Measurements from ENCODE around the gene GRM1. TPM values are rescaled to one million over a fixed set of nuclear protein-coding genes. Genes with fewer than 3 reads are reported as not detected.

Gene GRM1
- total RNA-seq, 2 donors from 2014 or later, result not detected

DNA sequence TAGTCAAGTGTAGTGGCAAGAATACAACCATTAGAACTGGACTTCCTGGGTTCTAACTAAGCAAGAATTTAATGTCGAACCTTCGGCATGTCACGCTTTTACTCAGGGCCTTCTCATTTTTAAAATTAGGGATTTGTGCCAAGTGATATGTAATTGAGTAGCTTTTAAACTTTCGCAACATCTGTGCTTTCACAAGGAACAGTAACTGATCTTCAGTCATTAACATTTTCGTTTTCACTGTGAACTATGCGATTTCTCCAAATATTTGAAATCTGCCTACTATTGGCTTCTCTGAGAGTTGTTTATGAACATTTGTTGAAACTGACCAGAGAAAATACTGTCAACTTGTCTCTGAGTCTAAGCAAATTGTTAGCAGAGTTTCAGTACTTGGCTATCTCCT is 27.6 kb downstream of the GRM1 start:
- no peak overlapping the region for H3K4me3 Mint-ChIP-seq
- peaks cover 8% of the 10 kb centered on the region for H3K27me3 Mint-ChIP-seq (ENCODE audit: low read depth)
- H3K36me3 Mint-ChIP-seq (ENCODE audit: insufficient read depth in 2 of 2), result peaks cover 0 to 1% of the 10 kb centered on the region in 2 donors
- ATAC-seq (replicated peaks in 1 of 2) (no peak), DNase-seq (no peak)
- no peaks in the 10 kb centered on the region for H3K4me1 Mint-ChIP-seq (ENCODE audit: low read depth)
- H3K9me3 Mint-ChIP-seq, result peaks cover 0 to 2% of the 10 kb centered on the region in 2 donors
- no peak overlapping the region for H3K27ac Mint-ChIP-seq

GRCh38 chr6:146065690-146066089 is 36.8 kb downstream of the GRM1 start:
- peaks cover 0 to 1% of the 10 kb centered on the region in 2 donors for H3K36me3 Mint-ChIP-seq (ENCODE audit: insufficient read depth in 2 of 2)
- no peak overlapping the region for H3K4me3 Mint-ChIP-seq
- no peak for DNase-seq
- no peaks in the 10 kb centered on the region for H3K4me1 Mint-ChIP-seq (ENCODE audit: low read depth)
- H3K9me3 Mint-ChIP-seq, result peaks cover 2% of the 10 kb centered on the region in 2 donors
- H3K27ac Mint-ChIP-seq, result no peak overlapping the region
- no peak for ATAC-seq (replicated peaks in 1 of 2)
- H3K27me3 Mint-ChIP-seq (ENCODE audit: low read depth), result no peaks in the 10 kb centered on the region

GRCh38 chr6:146066506-146066905 is 37.6 kb downstream of the GRM1 start:
- Mint-ChIP-seq H3K4me3 (no peak overlapping the region), H3K27me3 (ENCODE audit: low read depth) (peaks cover 4% of the 10 kb centered on the region), H3K9me3 (peaks cover 0 to 2% of the 10 kb centered on the region in 2 donors), H3K27ac (no peak overlapping the region), H3K4me1 (ENCODE audit: low read depth) (no peaks in the 10 kb centered on the region), H3K36me3 (ENCODE audit: insufficient read depth in 2 of 2) (no peaks in the 10 kb centered on the region)
- DNase-seq (no peak), ATAC-seq (replicated peaks in 1 of 2) (no peak)

GRCh38 chr6:146071781-146072180 is 42.9 kb downstream of the GRM1 start:
- Mint-ChIP-seq H3K27me3 (ENCODE audit: low read depth) (peaks cover 4% of the 10 kb centered on the region), H3K4me3 (no peak overlapping the region), H3K9me3 (no peaks in the 10 kb centered on the region), H3K27ac (no peak overlapping the region), H3K36me3 (ENCODE audit: insufficient read depth in 2 of 2) (no peaks in the 10 kb centered on the region), H3K4me1 (ENCODE audit: low read depth) (no peaks in the 10 kb centered on the region)
- DNase-seq (no peak), ATAC-seq (replicated peaks in 1 of 2) (no peak)

DNA sequence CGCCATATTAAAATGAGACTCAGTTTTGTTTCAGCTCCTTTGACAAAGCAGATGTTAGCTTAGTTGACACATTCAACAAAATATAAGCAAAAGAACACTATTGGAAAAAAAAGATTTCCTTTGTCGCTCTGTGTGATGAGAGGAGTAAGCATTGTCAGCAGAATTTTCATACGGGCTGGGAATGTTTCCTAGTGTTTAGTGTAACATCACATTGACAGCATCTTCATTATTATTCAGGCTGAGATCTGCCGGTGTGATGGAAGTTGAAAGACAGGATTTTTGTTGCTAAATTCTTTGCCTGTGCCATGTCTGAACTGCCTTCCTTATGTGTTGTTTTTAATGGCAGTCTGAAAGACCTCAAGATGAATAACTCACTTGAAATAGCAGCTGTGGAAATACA is 49.1 kb downstream of the GRM1 start:
- H3K27ac Mint-ChIP-seq, result no peak overlapping the region
- H3K4me3 Mint-ChIP-seq, result no peak overlapping the region
- no peaks in the 10 kb centered on the region for H3K27me3 Mint-ChIP-seq (ENCODE audit: low read depth)
- H3K4me1 Mint-ChIP-seq (ENCODE audit: low read depth), result no peaks in the 10 kb centered on the region
- no peak for ATAC-seq (replicated peaks in 1 of 2)
- H3K36me3 Mint-ChIP-seq (ENCODE audit: insufficient read depth in 2 of 2), result no peaks in the 10 kb centered on the region
- DNase-seq, result no peak
- H3K9me3 Mint-ChIP-seq, result no peaks in the 10 kb centered on the region

DNA sequence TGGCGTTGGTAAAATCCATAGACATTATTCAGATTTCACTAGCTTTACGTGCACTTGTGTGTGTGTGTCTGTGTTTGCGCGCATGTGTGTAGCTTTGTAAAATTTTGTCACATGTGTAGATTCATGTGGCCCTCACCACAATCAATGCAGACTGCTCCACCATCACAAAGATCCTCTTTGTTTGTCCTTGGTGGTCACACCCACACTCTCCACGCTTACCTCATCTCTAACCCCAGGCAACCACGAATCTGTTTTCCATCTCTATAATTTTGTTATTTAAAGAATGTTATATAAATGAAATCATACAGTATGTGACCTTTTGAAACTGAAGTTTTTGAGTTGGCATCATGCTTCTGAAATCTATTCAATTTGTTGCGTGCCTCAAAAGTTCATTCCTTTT is 58.5 kb downstream of the GRM1 start:
- H3K4me3 Mint-ChIP-seq, result no peak overlapping the region
- H3K27me3 Mint-ChIP-seq (ENCODE audit: low read depth), result no peaks in the 10 kb centered on the region
- H3K9me3 Mint-ChIP-seq, result no peaks in the 10 kb centered on the region
- DNase-seq (no peak), ATAC-seq (replicated peaks in 1 of 2) (no peak)
- no peaks in the 10 kb centered on the region for H3K36me3 Mint-ChIP-seq (ENCODE audit: insufficient read depth in 2 of 2)
- H3K27ac Mint-ChIP-seq, result no peak overlapping the region
- no peaks in the 10 kb centered on the region for H3K4me1 Mint-ChIP-seq (ENCODE audit: low read depth)

GRCh38 chr6:146090474-146090873 is 61.6 kb downstream of the GRM1 start:
- H3K4me3 Mint-ChIP-seq, result no peak overlapping the region
- H3K27me3 Mint-ChIP-seq (ENCODE audit: low read depth), result peaks cover 6% of the 10 kb centered on the region
- H3K36me3 Mint-ChIP-seq (ENCODE audit: insufficient read depth in 2 of 2), result no peaks in the 10 kb centered on the region
- H3K4me1 Mint-ChIP-seq (ENCODE audit: low read depth), result no peaks in the 10 kb centered on the region
- DNase-seq (no peak), ATAC-seq (replicated peaks in 1 of 2) (no peak)
- H3K9me3 Mint-ChIP-seq, result no peaks in the 10 kb centered on the region
- H3K27ac Mint-ChIP-seq, result no peak overlapping the region

- no peak for ATAC-seq (replicated peaks in 1 of 2)
- Mint-ChIP-seq H3K4me3 (no peak overlapping the region), H3K4me1 (ENCODE audit: low read depth) (no peaks in the 10 kb centered on the region), H3K27me3 (ENCODE audit: low read depth) (peaks cover 6% of the 10 kb centered on the region), H3K9me3 (no peaks in the 10 kb centered on the region), H3K36me3 (ENCODE audit: insufficient read depth in 2 of 2) (no peaks in the 10 kb centered on the region), H3K27ac (no peak overlapping the region)
- no peak for DNase-seq
These were observed 64.3 kb downstream of the GRM1 start for GRCh38 chr6:146092961-146093686.

DNA sequence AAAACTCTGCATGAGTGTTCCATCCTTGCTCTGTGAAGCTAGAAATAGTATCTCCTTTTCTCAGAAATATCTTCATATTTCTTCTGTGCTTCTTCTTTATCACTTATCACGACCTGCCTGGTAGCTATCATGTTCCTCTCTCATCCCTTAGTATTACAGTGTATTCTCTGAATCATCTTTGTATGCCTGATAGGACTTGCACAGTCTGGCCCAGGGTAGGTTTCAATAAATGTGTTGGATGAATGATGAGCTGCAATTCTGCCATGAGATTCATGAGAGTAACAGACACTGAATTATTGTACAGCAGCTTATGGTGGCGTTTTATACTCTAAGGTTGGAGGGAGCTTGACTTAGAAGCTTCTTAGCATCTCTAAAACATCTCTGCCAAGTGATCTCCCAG is 66.6 kb downstream of the GRM1 start:
- Mint-ChIP-seq H3K9me3 (no peaks in the 10 kb centered on the region), H3K36me3 (ENCODE audit: insufficient read depth in 2 of 2) (no peaks in the 10 kb centered on the region), H3K4me3 (no peak overlapping the region), H3K27ac (no peak overlapping the region), H3K27me3 (ENCODE audit: low read depth) (peaks cover 6% of the 10 kb centered on the region), H3K4me1 (ENCODE audit: low read depth) (no peaks in the 10 kb centered on the region)
- DNase-seq (no peak), ATAC-seq (replicated peaks in 1 of 2) (no peak)

GRCh38 chr6:146097586-146097985 is 68.7 kb downstream of the GRM1 start:
- no peaks in the 10 kb centered on the region for H3K4me1 Mint-ChIP-seq (ENCODE audit: low read depth)
- H3K4me3 Mint-ChIP-seq, result no peak overlapping the region
- peaks cover 6% of the 10 kb centered on the region for H3K27me3 Mint-ChIP-seq (ENCODE audit: low read depth)
- H3K9me3 Mint-ChIP-seq, result no peaks in the 10 kb centered on the region
- no peak overlapping the region for H3K27ac Mint-ChIP-seq
- DNase-seq (no peak), ATAC-seq (replicated peaks in 1 of 2) (no peak)
- no peaks in the 10 kb centered on the region for H3K36me3 Mint-ChIP-seq (ENCODE audit: insufficient read depth in 2 of 2)

DNA sequence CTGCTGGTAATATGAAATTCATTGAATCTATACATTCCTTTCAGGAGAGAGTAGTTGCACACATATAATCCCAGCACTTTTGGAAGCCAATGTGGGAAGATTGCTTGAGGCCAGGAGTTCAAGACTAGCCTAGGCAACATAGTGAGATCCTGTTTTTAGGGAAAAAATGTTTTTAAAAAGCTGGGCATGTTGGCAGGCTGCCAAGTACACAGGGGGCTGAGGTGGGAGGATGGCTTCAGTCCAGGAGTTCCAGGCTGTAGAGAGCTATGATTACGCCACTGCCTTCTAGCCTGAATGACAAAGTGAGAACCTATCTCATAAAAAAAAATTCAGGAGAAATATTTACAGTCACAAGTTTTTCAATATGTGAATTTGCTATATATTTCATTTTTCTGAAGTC is 71.9 kb downstream of the GRM1 start:
- no peaks in the 10 kb centered on the region for H3K4me1 Mint-ChIP-seq (ENCODE audit: low read depth)
- DNase-seq (no peak), ATAC-seq (replicated peaks in 1 of 2) (no peak)
- H3K4me3 Mint-ChIP-seq, result no peak overlapping the region
- H3K27me3 Mint-ChIP-seq (ENCODE audit: low read depth), result peaks cover 4% of the 10 kb centered on the region
- no peak overlapping the region for H3K27ac Mint-ChIP-seq
- no peaks in the 10 kb centered on the region for H3K36me3 Mint-ChIP-seq (ENCODE audit: insufficient read depth in 2 of 2)
- no peaks in the 10 kb centered on the region for H3K9me3 Mint-ChIP-seq

DNA sequence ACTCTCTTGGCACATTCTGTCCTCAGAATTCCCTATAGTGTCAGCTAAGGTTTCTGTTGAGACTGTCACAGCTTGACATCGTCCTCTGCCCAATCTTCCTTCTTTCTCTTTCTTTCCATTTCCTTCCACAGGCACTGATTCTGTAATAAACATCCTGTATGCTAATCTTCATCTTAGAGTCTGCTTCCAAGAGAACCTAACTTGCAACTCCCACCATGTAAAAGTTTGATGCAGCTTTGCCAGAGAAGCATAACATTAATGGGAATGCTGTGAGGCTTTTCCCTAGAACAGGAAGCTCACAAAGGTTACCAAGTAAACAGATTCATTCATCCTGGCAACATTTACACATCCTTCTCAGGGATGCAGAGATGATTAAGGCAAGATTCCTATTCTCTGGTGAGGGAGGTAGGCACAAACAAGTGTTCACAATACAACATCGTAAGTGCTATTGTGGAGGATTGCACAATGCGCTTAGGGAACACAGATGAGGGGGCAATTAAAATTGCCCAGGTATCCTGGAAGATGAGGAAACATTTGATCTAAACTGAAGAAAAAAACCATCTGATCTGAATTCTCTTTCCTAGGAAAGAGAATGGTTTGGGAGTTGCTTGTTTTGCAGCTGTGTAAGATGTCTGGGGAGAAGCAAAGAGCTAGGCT is 74.7 kb downstream of the GRM1 start:
- ATAC-seq (replicated peaks in 1 of 2), result no peak
- Mint-ChIP-seq H3K4me3 (no peak overlapping the region), H3K36me3 (ENCODE audit: insufficient read depth in 2 of 2) (no peaks in the 10 kb centered on the region), H3K4me1 (ENCODE audit: low read depth) (no peaks in the 10 kb centered on the region), H3K27ac (no peak overlapping the region), H3K9me3 (peaks cover 0 to 3% of the 10 kb centered on the region in 2 donors), H3K27me3 (ENCODE audit: low read depth) (peaks cover 4% of the 10 kb centered on the region)
- no peak for DNase-seq

GRCh38 chr6:146106532-146106931 is 77.7 kb downstream of the GRM1 start:
- ATAC-seq (replicated peaks in 1 of 2) (no peak), DNase-seq (no peak)
- Mint-ChIP-seq H3K9me3 (peaks cover 8 to 10% of the 10 kb centered on the region in 2 donors), H3K36me3 (ENCODE audit: insufficient read depth in 2 of 2) (no peaks in the 10 kb centered on the region), H3K4me1 (ENCODE audit: low read depth) (no peaks in the 10 kb centered on the region), H3K4me3 (no peak overlapping the region), H3K27ac (no peak overlapping the region), H3K27me3 (ENCODE audit: low read depth) (peaks cover 4% of the 10 kb centered on the region)

DNA sequence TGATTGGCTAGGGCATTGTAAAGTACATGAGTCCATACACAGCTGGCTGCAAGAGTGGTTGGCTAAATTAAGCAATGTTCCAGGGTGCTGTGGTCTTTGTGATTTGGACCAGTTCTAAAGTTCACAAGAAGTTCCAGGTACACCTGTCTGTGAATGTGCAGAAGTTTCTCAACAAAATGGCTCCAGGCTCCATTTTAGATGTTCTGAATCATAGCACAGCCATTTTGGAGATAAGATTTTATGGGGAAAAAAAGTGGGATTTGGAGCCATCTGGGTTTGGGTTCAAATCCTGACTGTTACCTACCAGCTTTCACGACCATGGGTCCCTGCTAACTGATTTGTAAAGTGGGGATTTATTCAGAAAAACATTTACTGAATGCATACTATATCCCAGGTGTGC is 82.1 kb downstream of the GRM1 start:
- no peak overlapping the region for H3K27ac Mint-ChIP-seq
- H3K36me3 Mint-ChIP-seq (ENCODE audit: insufficient read depth in 2 of 2), result no peaks in the 10 kb centered on the region
- H3K27me3 Mint-ChIP-seq (ENCODE audit: low read depth), result no peaks in the 10 kb centered on the region
- peaks cover 8 to 10% of the 10 kb centered on the region in 2 donors for H3K9me3 Mint-ChIP-seq
- no peak overlapping the region for H3K4me3 Mint-ChIP-seq
- DNase-seq, result no peak
- no peak for ATAC-seq (replicated peaks in 1 of 2)
- H3K4me1 Mint-ChIP-seq (ENCODE audit: low read depth), result no peaks in the 10 kb centered on the region
